Osteocyte (in vitro differentiated cells): ENCODE results near the gene FAM221A. TPM values are rescaled to one million over a fixed set of nuclear protein-coding genes. Genes with fewer than 3 reads are reported as not detected.

Experiments
- DNase-seq: peaks from one replicate; pipeline ENCODE4 v3.0.0; 2021; ENCODE audit warnings: mixed read lengths; ENCODE audit not compliant: unreplicated experiment; ENCODE audit errors: extremely low spot score
- H3K27ac Mint-ChIP-seq: one replicate; pipeline ENCODE4 v1.8.0; 2021; ENCODE audit warnings: mild to moderate bottlenecking, mixed read lengths; ENCODE audit not compliant: unreplicated experiment
- H3K27me3 Mint-ChIP-seq: one replicate; pipeline ENCODE4 v1.8.0; 2021; ENCODE audit warnings: mixed read lengths; ENCODE audit not compliant: unreplicated experiment
- H3K36me3 Mint-ChIP-seq: one replicate; pipeline ENCODE4 v1.8.0; 2021; ENCODE audit warnings: mixed read lengths; ENCODE audit not compliant: unreplicated experiment
- H3K4me1 Mint-ChIP-seq: one replicate; pipeline ENCODE4 v1.8.0; 2021; ENCODE audit warnings: mixed read lengths; ENCODE audit not compliant: unreplicated experiment
- H3K4me3 Mint-ChIP-seq: one replicate; pipeline ENCODE4 v1.8.0; 2021; ENCODE audit warnings: mild to moderate bottlenecking, moderate library complexity, mixed read lengths; ENCODE audit not compliant: unreplicated experiment
- H3K9me3 Mint-ChIP-seq: one replicate; pipeline ENCODE4 v1.8.0; 2021; ENCODE audit warnings: mixed read lengths; ENCODE audit not compliant: unreplicated experiment
- CTCF ChIP-seq: fragments of 200-600 bp; sonication (generic); IDR thresholded peaks from 2 replicates; pipeline ENCODE4 v1.5.0; 2021; ENCODE audit warnings: antibody characterized with exemption, mild to moderate bottlenecking, moderate library complexity
- total RNA-seq: library from RNA; stranded (reverse); gene quantifications from 2 replicates; pipeline ENCODE4 v1.2.1, GENCODE V29; 2021

FAM221A gene
- total RNA-seq, 1 donor from 2014 or later: 4.0 TPM

DNA sequence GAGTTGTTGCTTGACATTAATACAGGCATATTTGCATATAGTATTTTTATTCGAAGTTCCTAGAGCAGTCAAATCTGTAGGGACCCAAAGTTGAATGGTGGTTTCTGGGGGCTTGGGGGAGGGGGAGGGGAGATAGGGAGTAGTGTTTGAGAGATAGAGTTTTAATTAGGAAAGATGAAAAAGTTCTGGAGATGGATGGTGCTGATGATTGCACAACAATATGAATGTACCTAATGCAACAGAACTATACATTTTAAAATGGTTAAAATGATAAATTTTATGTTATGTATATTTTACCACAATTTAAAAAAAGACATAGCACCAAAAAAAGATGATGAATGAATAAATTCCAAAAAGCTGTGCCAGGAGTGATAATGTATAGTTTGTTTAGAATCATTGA lies 71.9 kb downstream of the FAM221A start:
- Mint-ChIP-seq H3K27ac (no peak overlapping the region), H3K4me3 (no peak overlapping the region), H3K4me1 (no peaks in the 10 kb centered on the region), H3K9me3 (peaks cover 6% of the 10 kb centered on the region), H3K27me3 (peaks cover 25% of the 10 kb centered on the region), H3K36me3 (no peaks in the 10 kb centered on the region)
- no peak for TF ChIP-seq CTCF
- DNase-seq: no peak

Other genes with a start within 250 kb of the FAM221A start
- gene IGF2BP3, start 209.7 kb upstream of the FAM221A start, total RNA-seq: 70.0 and 70.5 TPM in 2 replicates
- 78.8 and 79.0 TPM in 2 replicates for gene TRA2A, start 148.2 kb upstream of the FAM221A start, total RNA-seq
- 11.6 and 14.8 TPM in 2 replicates for gene CCDC126, start 82.8 kb upstream of the FAM221A start, total RNA-seq
- gene STK31, start 30.0 kb downstream of the FAM221A start, total RNA-seq: 0.35 TPM in 1 of 2 replicates, not detected in the other